K562 (cell line): ENCODE data around the gene C1QC. TPM values are rescaled to one million over a fixed set of nuclear protein-coding genes. Genes with fewer than 3 reads are reported as not detected.

ENCODE experiments used
- ATAC-seq: fragments of 200-7000 bp; cut with Tn5 transposase; 3 replicates; pipeline ENCODE4 v1.9.1; 2020; ENCODE audit warnings: moderate library complexity
- BruUV-seq: library from RNA; stranded (reverse); fragments of 400-500 nt; replicated peaks from 2 replicates; lab custom pipeline; 2021; lab: Mats Ljungman, UMichigan
- CTCF ChIA-PET: fragments of 300-600 bp; formaldehyde crosslinking; extraction: SDS; loops from one replicate; lab custom pipeline; 2021; ENCODE audit warnings: low intra/inter-chr PET ratio; lab: Yijun Ruan, JAX
- POLR2A ChIA-PET: fragments of 300-600, 350-650 bp; sonication (Branson Sonifier 250); formaldehyde crosslinking; extraction: SDS; loops from one replicate; lab custom pipeline; 2021; ENCODE audit warnings: antibody characterized with exemption, inconsistent platforms; lab: Yijun Ruan, JAX
- DNase-seq, 4 experiments: peaks; one replicate each; pipeline versions ENCODE4 v3.0.0 to v3.0.0-alpha.2; 2011 to 2018; ENCODE audit warnings: low spot score in 3 of 4, mixed read lengths in 3 of 4; ENCODE audit errors: extremely low read depth in 1 of 4
- FAIRE-seq: peaks from 2 replicates; lab custom pipeline; 2011; peaks lifted over from hg19 to GRCh38; lab: Jason Lieb, UNC
- H2AFZ ChIP-seq: 2 replicates; pipeline ENCODE4 v1.6.0; 2011; ENCODE audit warnings: low read depth, low read length, control low read depth, inconsistent platforms
- H3K27ac ChIP-seq: fragments of 200-600 bp; 3 replicates; pipeline ENCODE4 v1.8.0; 2011; ENCODE audit warnings: low read depth, mild to moderate bottlenecking, control low read depth, inconsistent platforms, low read length, moderate library complexity, mixed read lengths; ENCODE audit errors: extremely low read depth
- H3K27me3 ChIP-seq, 2 experiments: fragments of 300-600 bp in 1 of 2; 2 replicates in 1 of 2; 3 replicates in 1 of 2; pipeline versions ENCODE4 v1.6.0 to v1.8.0; 2011; ENCODE audit warnings: inconsistent platforms in 2 of 2, low read length in 2 of 2, mild to moderate bottlenecking in 1 of 2, mixed read lengths in 1 of 2, moderate library complexity in 1 of 2; ENCODE audit not compliant: control insufficient read depth in 2 of 2, insufficient read depth in 2 of 2
- H3K36me3 ChIP-seq: fragments of 300-600 bp; 3 replicates; pipeline ENCODE4 v1.8.0; 2011; ENCODE audit warnings: mild to moderate bottlenecking, low read length, inconsistent platforms; ENCODE audit not compliant: control insufficient read depth, insufficient read depth
- H3K4me1 ChIP-seq, 2 experiments: fragments of 200-600 bp in 1 of 2; replicated peaks in 1 of 2; 2 replicates in 1 of 2; 3 replicates in 1 of 2; pipeline versions ENCODE4 v1.5.1 to v1.8.0; 2011; ENCODE audit warnings: inconsistent platforms in 2 of 2, low read length in 2 of 2, mild to moderate bottlenecking in 1 of 2, mixed read lengths in 1 of 2, moderate library complexity in 1 of 2; ENCODE audit not compliant: control insufficient read depth in 2 of 2, insufficient read depth in 2 of 2
- H3K4me2 ChIP-seq: 2 replicates; pipeline ENCODE4 v1.6.1; 2011; ENCODE audit warnings: low read length, control low read depth, inconsistent platforms, mixed read lengths; ENCODE audit not compliant: insufficient read depth
- H3K4me3 ChIP-seq: fragments of 200-600 bp; sonication (generic), shearing (Covaris generic); 2 replicates; pipeline ENCODE4 v1.5.1; 2016; ENCODE audit warnings: control low read depth, inconsistent platforms
- H3K79me2 ChIP-seq: fragments of 200-600 bp; 3 replicates; pipeline ENCODE4 v1.8.0; 2011; ENCODE audit warnings: low read length, inconsistent platforms; ENCODE audit not compliant: control insufficient read depth, insufficient read depth
- H3K9ac ChIP-seq, 2 experiments: 2 replicates each; pipeline versions ENCODE4 v1.6.0 to v1.6.1; 2011; ENCODE audit warnings: low read depth in 2 of 2, low read length in 2 of 2, control low read depth in 1 of 2, inconsistent platforms in 1 of 2, mild to moderate bottlenecking in 1 of 2, mixed read lengths in 1 of 2; ENCODE audit not compliant: insufficient read depth in 1 of 2
- H3K9me1 ChIP-seq: one replicate; pipeline ENCODE4 v1.6.0; 2011; ENCODE audit warnings: inconsistent platforms, mild to moderate bottlenecking, low read length, moderate library complexity; ENCODE audit not compliant: control insufficient read depth, insufficient read depth
- H3K9me3 ChIP-seq: replicated peaks from 2 replicates; pipeline ENCODE4 v1.5.1; 2011; ENCODE audit warnings: low read depth, low read length, inconsistent platforms; ENCODE audit not compliant: control insufficient read depth, insufficient read depth
- H4K20me1 ChIP-seq: replicated peaks from 2 replicates; pipeline ENCODE4 v1.6.1; 2011; ENCODE audit warnings: low read length, inconsistent platforms, mixed read lengths; ENCODE audit not compliant: control insufficient read depth, insufficient read depth
- NCOA1 ChIP-seq: fragments of 450-650 bp; IDR thresholded peaks from 2 replicates; pipeline ENCODE4 v1.6.1; 2016; ENCODE audit warnings: low read depth
- ZNF239 ChIP-seq: fragments of 250-450 bp; sonication (Bioruptor Pico); IDR thresholded peaks from 2 replicates; pipeline ENCODE4 v1.4.0; 2020; ENCODE audit warnings: mild to moderate bottlenecking
- WGBS: fragments of 100-300 bp; shearing (Covaris generic); methylation state at CpG from one replicate; pipeline ENCODE4 v1.1.6; 2016; ENCODE audit warnings: low coverage, mixed read lengths; ENCODE audit not compliant: insufficient coverage; ENCODE audit errors: missing lambda C conversion rate; 5-methylcytosine and 5-hydroxymethylcytosine counted together
- in situ Hi-C: fragments of 300-500 bp; cut with MboI; formaldehyde crosslinking; loops from 4 replicates; pipeline ENCODE4 v1.15.0; 2018; ENCODE audit warnings: inconsistent platforms, mixed read lengths
- intact Hi-C: fragments of 100-400 bp; cut with micrococcal nuclease; formaldehyde crosslinking; loops from 2 replicates; pipeline ENCODE4 v1.14.2; 2022
- polyA plus RNA-seq, 8 experiments: library from polyadenylated mRNA; depleted of rRNA in 4 of 8; stranded (reverse) in 5 of 8; unstranded in 3 of 8; fragments of >200 nt; fragmentation: Nextera tagmentation in 2 of 8; fragmentation: Illumina TruSeq in 1 of 8; extraction: Ambion mirVana in 2 of 8; extraction: Trizol in 1 of 8; gene quantifications; 2 replicates each; pipeline versions ENCODE4 v1.2.1 to v1.2.3, GENCODE V29; 2011 to 2014; ENCODE audit warnings: inconsistent platforms in 1 of 8, missing spikeins in 1 of 8
- total RNA-seq, 7 experiments: library from RNA; depleted of rRNA in 6 of 7; stranded (reverse); fragments of >200 nt in 6 of 7; fragmentation: Illumina TruSeq in 2 of 7; extraction: Trizol in 2 of 7; gene quantifications; 2 replicates each; pipeline versions ENCODE4 v1.2.1 to v1.2.3, GENCODE V29; 2011 to 2021; ENCODE audit warnings: low replicate concordance in 1 of 7
- TF ChIP-seq, protein P1 (sequence below): fragments of 250-450 bp; sonication (Bioruptor Pico); IDR thresholded peaks from 2 replicates; pipeline ENCODE4 v1.8.0; 2022; ENCODE audit warnings: moderate library complexity, mild to moderate bottlenecking, inconsistent platforms

Gene C1QC
- total and polyA plus RNA-seq, 9 of the 15 experiments (the other 6 are each of a cell fraction or from before 2014, with no cell fraction given), result 0.69 TPM; not detected in 8

DNA sequence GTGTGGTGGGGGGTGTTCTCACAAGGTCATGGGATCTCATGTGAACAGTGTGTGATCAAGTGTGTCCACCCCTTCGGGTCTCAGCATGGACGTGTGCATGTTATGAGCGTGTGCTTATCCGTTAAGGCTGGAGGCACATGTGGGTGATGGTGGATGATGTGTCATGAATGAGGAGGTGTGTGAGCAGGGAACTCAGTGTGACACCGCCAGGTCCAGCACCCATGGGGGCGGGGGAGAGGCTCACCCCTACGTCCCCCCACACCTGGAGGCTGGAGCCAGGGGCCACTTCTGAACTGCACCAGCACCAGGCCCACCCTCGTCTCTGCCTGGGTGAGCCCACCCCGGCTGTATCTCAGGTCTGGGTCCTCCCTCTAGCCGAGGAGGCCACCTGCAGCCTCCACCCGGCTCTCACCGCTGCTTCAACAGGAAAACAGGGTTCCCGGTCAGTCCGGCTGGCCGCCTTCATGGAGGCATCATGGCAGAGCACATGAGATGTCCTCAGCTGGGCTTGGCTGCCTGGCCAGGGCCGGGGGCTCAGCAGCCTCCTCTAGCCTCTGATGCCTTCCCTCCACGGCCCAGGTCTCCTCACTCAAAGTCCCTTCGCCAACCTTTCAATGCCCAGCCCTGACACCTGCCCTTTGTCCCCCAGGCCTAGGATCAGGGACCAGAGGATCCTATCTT lies 41.2 kb upstream of the C1QC start:
- in situ Hi-C loops (no loop called here), intact Hi-C loops (no loop called here)
- ATAC-seq (no peak; the same call in 1 of the 3 replicates), FAIRE-seq (no peak), DNase-seq (no peak)
- Histone ChIP-seq H3K27me3 (peaks cover 39 to 73% of the 10 kb centered on the region in 2 experiments), H4K20me1 (peaks cover 25% of the 10 kb centered on the region), H3K4me3 (no peak overlapping the region), H3K9me1 (no peaks in the 10 kb centered on the region), H3K4me2 (no peak overlapping the region), H3K36me3 (no peaks in the 10 kb centered on the region), H3K9me3 (no peaks in the 10 kb centered on the region), H3K9ac (no peak overlapping the region), H3K79me2 (no peaks in the 10 kb centered on the region)
- CTCF ChIA-PET, result no interaction called here
- BruUV-seq, result no TSS peak
- under 1% methylated on average over 18 of the region's 18 CpGs for WGBS
- POLR2A ChIA-PET, result no interaction called here
- no peak for TF ChIP-seq ZNF239
- no peak for TF ChIP-seq NCOA1
- TF ChIP-seq, protein P1, sequence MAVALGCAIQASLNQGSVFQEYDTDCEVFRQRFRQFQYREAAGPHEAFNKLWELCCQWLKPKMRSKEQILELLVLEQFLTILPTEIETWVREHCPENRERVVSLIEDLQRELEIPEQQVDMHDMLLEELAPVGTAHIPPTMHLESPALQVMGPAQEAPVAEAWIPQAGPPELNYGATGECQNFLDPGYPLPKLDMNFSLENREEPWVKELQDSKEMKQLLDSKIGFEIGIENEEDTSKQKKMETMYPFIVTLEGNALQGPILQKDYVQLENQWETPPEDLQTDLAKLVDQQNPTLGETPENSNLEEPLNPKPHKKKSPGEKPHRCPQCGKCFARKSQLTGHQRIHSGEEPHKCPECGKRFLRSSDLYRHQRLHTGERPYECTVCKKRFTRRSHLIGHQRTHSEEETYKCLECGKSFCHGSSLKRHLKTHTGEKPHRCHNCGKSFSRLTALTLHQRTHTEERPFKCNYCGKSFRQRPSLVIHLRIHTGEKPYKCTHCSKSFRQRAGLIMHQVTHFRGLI, result no peak
- TF ChIP-seq, all 486 proteins: peak for 0
- H3K27ac ChIP-seq, result no peak overlapping the region
- H3K4me1 ChIP-seq, result peaks cover 0 to 15% of the 10 kb centered on the region in 2 experiments; a peak in 1 of 5 replicates
- no peak overlapping the region for H2AFZ ChIP-seq
